Medulla oblongata (tissue), 1 donor: ENCODE data around the gene ARHGAP15.
"Not testable (repeated sequence)": the region's sequence is repeated elsewhere in the genome, so short reads cannot be mapped to it uniquely, and the experiment has no call there.

Experiments used
- DNase-seq: peaks from one replicate; pipeline ENCODE4 v3.0.0-alpha.2; 2015; ENCODE audit errors: extremely low spot score

Gene ARHGAP15

DNA sequence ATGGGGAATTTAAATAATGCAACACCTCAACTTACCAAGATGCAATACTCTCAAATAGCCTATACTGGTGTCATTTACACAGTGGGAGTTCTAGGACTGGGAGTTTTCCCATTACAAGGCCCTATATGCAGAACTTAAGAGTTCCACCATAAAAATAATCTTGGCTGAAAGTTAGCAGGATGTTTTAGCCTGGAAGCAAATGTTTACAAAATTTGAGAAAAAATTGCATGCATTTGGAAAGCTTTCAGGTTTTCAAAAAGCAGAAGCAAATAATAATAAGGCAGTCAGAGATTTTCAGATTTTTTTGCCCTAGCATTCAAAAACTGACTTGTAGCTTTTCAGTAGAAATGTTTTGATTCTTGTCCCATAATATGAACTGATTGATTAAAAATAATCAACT lies 397.3 kb downstream of the ARHGAP15 start:
- DNase-seq: no peak

GRCh38 chr2:143528021-143528420 lies 398.8 kb downstream of the ARHGAP15 start:
- DNase-seq: no peak

DNA sequence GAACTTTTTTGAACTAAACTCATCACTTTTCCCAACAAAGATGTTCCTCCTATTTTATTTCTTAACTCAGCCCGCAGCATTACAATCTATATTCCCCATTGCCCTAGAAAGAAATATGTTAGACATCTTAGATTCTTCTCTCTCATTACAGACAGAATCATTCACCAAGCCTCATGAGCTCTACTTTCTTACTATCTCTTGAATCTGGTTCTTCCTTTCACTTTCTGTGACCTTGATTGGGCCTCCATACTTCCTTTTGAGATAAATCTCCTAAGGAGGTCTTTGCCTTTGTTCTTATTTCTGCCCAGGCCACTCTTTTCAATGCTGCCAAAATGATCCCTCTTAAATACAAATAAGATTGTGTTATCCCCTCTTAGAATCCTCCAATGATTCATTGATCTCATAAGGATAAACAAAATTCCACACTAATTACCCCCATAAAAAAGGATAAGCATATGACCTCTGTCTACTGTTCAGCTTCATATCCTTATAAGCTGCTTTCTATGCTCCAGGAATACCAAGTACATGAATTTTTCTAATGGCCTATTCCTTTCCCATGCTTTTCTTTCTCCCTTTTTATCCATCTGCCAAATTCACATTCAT lies 400.0 kb downstream of the ARHGAP15 start:
- no peak for DNase-seq

DNA sequence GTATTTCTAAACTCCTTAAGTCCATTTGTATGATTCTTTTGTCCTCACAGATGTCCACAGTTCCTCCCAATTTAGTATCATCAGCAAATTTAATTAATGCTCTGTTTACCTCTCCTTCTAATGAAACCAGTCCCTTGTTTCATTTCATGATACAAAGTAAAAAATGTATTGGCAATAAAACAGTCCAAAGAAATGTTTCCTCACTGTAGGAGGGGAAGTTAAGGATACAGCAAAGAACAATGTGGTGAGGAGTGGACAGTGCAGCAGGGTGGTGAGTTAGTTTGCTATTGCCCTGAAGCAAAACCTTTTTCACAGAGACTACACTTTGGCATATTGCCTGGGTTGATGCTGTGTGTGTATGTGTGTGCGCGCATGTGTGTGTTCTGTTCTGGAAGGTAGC lies 401.5 kb downstream of the ARHGAP15 start:
- DNase-seq: no peak

DNA sequence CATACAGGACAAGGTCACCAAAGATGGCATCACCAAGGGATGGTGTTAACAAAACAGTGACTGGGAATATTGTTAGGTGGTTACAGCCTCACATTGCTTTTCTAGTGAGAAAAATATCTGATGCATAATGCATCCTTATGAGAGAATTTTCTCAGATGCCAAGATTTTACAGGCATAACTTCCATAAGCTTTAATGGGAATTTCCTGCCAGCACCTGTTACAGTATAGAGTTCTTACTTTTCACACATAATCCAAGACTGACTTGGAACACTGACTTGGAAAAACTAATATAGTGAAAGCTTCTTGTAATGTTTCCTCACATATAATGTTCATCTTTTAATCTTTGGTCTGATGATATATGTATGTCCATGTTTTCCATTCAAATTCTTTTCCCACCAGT lies 402.8 kb downstream of the ARHGAP15 start:
- no peak for DNase-seq

DNA sequence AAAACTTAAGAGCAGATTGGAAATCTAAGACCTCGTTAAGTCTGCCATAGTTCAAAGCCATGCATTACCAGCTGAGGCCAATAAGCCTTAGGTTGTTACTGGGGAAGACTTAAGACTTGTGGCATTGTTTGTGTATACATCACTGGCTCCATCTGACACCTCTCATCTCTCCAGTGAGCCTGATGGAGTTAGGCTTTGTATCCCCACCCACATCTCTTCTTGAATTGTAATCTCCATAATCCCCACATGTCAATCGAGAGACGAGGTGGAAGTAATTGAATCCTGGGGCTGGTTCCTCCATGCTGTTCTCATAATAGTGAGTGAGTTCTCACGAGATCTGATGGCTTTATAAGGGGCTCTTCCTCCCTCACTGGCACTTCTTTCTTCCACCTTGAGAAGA lies 404.6 kb downstream of the ARHGAP15 start:
- DNase-seq: no peak

GRCh38 chr2:143535802-143536201 lies 406.6 kb downstream of the ARHGAP15 start:
- no peak for DNase-seq

DNA sequence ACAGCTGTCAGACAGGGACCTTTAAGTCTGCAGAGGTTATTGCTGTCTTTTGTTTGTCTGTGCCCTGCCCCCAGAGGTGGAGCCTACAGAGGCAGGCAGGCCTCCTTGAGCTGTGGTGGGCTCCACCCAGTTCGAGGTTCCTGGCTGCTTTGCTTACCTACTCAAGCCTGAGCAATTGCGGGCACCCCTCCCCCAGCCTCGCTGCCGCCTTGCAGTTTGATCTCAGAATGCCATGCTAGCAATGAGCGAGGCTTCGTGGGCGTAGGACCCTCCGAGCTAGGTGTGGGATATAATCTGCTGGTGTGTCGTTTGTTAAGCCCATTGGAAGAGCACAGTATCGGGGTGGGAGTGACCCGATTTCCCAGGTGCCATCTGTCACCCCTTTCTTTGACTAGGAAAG lies 412.7 kb downstream of the ARHGAP15 start:
- DNase-seq: not testable (repeated sequence)

GRCh38 chr2:143545059-143545948 lies 416.1 kb downstream of the ARHGAP15 start:
- no peak for DNase-seq

GRCh38 chr2:143545949-143546255 lies 416.7 kb downstream of the ARHGAP15 start:
- DNase-seq: no peak

GRCh38 chr2:143548032-143548431 lies 418.8 kb downstream of the ARHGAP15 start:
- DNase-seq: no peak

DNA sequence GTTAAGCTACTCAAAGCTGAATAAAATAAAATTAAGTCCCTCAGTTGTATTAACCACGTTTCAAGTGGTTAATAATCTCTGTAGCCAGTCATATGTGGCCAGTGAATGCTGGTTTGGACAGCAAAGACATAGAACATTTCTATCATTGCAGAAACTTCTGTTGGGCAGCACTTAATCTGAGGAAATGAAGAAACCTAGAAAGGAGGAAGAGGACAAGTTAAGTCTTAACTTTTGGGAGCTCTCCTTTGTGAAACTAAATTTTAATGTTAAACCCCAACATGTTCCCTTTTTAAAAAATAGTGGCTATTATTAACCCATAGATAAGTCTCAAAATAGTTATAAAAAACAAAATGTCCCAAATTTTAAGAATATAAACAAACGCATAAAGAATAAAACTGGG lies 421.3 kb downstream of the ARHGAP15 start:
- DNase-seq: no peak

DNA sequence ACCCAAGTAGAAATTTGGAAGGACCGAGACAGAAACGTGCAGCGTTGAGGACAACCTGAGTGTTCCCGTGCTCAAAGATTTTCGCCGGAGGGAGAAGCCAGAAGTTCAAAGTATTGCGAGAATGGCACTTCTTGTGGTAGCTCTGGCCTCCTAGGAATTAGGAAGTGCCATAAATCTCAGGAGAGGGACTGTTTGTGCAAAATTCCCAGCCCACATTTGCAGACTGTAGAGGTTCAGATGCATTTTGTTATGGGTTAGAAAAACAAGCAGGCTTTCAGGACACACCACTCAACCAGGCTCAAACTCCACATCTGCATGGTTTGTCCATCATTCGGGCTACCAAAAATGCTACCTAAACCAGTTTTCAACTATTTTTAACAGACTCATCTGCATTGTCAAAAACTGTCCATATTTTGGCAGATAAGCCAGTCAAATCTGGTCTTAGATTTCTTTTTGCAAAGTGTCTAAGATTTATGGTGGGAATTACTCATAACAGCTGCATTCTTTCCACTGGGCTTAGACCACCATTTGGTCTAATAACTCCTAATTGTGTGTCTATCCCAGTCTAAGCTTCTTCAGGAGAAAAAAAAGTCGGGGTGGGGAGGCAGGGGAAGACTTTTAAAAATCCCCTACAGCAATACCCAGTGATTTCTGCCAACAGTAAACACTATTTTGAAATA lies 422.9 kb downstream of the ARHGAP15 start:
- DNase-seq: no peak

DNA sequence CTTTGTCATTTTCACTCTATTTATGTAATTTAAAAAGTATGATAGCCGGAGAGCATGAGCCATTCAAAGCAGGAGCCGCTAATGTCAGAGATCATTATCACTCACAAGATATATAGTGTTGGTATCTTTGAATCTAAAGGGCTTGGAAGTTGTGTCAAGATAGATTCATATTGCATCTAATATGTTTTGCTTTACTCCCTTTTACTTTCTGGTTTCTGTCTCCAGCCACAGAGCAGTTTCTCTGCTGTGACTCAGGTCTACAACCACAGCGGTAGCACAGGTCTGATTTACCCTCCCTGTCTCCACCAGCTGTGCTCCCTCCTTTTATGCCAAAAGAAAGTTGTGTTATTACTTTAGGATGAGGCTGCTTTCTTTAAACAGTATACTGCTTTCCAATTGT lies 424.0 kb downstream of the ARHGAP15 start:
- DNase-seq: no peak

DNA sequence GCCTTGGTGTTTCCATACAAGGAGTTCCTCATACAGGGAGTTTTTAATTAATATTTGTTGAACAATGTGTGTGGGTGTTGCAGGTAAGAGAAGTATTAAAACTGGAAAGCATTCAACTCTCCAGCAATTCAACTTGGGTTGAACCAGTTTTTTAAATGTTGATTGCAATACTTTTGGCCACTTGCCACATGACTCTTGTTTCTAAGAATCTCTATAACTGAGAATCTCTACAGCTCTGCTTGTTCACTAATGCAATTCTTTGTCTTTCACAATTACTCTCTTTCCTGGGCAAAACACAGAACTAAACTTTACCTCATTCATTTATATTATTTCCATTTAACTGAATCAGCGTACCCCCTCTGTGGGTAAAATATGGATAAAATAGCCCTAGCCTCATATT lies 429.4 kb downstream of the ARHGAP15 start:
- DNase-seq: no peak

DNA sequence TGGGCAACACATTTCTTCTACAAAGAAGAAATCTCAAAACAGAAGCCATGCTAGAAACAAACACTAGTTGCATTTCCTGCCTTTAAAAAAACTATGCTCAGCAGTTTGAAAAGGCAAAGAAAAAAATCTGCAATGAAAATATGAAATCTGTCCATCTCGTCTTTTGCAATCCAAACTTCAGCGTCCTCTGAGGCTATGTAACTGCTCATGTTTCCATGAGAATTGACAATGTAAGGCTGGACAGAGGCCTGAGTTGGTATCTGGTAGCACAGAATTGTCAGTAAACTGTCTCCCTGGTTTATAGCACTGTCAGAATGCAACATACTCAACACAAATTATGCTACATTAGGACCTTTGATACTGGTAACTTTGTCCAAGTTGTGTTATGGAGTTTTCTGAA lies 429.9 kb downstream of the ARHGAP15 start:
- DNase-seq: no peak

DNA sequence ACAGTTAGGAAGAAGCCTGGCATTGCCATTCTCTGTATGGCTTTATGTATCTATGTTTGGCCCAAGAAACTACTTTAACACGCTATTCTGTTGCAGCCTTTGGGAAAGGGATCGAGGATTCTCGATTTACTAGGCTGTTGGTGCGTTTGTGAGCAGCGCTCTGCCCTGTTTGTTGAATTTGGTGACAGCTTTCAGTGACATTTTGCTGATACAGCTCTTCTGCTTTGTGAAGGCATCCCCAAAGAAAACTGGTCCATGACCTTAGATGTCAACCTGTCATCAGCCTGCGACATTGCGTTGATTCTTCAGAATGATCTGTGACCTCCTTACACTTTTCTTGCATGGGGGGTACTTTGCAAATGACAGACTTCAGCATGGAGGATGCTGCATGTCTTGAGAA lies 431.5 kb downstream of the ARHGAP15 start:
- no peak for DNase-seq

- DNase-seq: no peak
Observed at GRCh38 chr2:143564419-143564818, 435.2 kb downstream of the ARHGAP15 start.

GRCh38 chr2:143571747-143572146 lies 442.5 kb downstream of the ARHGAP15 start:
- DNase-seq: no peak

GRCh38 chr2:143572421-143572820 lies 443.2 kb downstream of the ARHGAP15 start:
- no peak for DNase-seq

DNA sequence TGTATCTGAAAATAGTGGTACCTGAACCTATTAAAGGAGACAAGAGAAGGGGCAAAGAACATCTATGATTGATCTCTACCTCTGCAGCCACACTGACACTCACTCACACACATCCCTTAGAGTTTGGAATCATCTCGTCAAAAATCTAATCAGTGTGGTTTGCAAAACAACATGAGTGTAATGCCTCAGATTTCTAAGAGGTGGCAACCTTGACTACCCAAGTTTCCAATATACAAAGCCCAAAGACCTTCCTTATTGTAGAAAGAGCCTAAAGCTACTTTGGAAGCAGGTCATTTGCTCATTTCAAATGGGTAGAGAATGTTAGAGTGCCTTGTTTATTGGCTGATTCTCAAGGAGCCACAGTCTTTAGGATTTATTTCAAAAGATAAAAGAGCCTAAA lies 444.9 kb downstream of the ARHGAP15 start:
- DNase-seq: no peak

GRCh38 chr2:143575340-143575739 lies 446.1 kb downstream of the ARHGAP15 start:
- DNase-seq: peak; percentile 39

GRCh38 chr2:143577489-143577888 lies 448.3 kb downstream of the ARHGAP15 start:
- DNase-seq: no peak
